GM12878 (cell line): ENCODE results near the gene SLCO3A1. TPM values are rescaled to one million over a fixed set of nuclear protein-coding genes. Genes with fewer than 3 reads are reported as not detected.

ENCODE experiments used
- ATAC-seq: fragments of 200-7000 bp; cut with Tn5 transposase; 3 replicates; pipeline ENCODE4 v1.9.1; 2020; ENCODE audit warnings: mild to moderate bottlenecking, moderate library complexity
- BruUV-seq: library from RNA; stranded (reverse); fragments of 400-500 nt; replicated peaks from 2 replicates; lab custom pipeline; 2021; lab: Mats Ljungman, UMichigan
- CTCF ChIA-PET: fragments of 300-600 bp; sonication (Branson Sonifier 250); formaldehyde crosslinking; extraction: SDS; loops from one replicate; lab custom pipeline; 2021; ENCODE audit warnings: inconsistent platforms; lab: Yijun Ruan, JAX
- POLR2A ChIA-PET: fragments of 350-600 bp; formaldehyde crosslinking; extraction: SDS; loops from one replicate; lab custom pipeline; 2021; ENCODE audit warnings: inconsistent platforms; lab: Charles Lee
- RAD21 ChIA-PET: fragments of 300-600 bp; sonication (Branson Sonifier 250); formaldehyde crosslinking; loops from one replicate; lab custom pipeline; 2023; ENCODE audit warnings: antibody characterized with exemption; ENCODE audit not compliant: unreplicated experiment; lab: Charles Lee
- SMC1A ChIA-PET: fragments of 300-600 bp; sonication (Branson Sonifier 250); formaldehyde crosslinking; loops from one replicate; lab custom pipeline; 2023; ENCODE audit not compliant: unreplicated experiment, uncharacterized antibody; lab: Charles Lee
- DNase-seq: peaks from one replicate; pipeline ENCODE4 v3.0.0-alpha.2; 2011; ENCODE audit warnings: low read depth, low spot score
- FAIRE-seq: peaks from 3 replicates; lab custom pipeline; 2011; peaks lifted over from hg19 to GRCh38; lab: Jason Lieb, UNC
- H2AFZ ChIP-seq: 2 replicates; pipeline ENCODE4 v1.6.0; 2011; ENCODE audit warnings: low read depth, low read length, control low read depth; ENCODE audit not compliant: control insufficient read depth
- H3K27ac ChIP-seq: 2 replicates; pipeline ENCODE4 v1.5.1; 2011; ENCODE audit warnings: control low read depth; ENCODE audit not compliant: control insufficient read depth, insufficient read depth
- H3K27me3 ChIP-seq, 2 experiments: replicated peaks in 1 of 2; 2 replicates each; pipeline versions ENCODE4 v1.6.0 to v1.6.1; 2011; ENCODE audit warnings: low read length in 1 of 2; ENCODE audit not compliant: control insufficient read depth in 2 of 2, insufficient read depth in 2 of 2
- H3K36me3 ChIP-seq, 2 experiments: 2 replicates each; pipeline ENCODE4 v1.5.1; 2011; ENCODE audit warnings: low read length in 1 of 2; ENCODE audit not compliant: control insufficient read depth in 2 of 2, insufficient read depth in 2 of 2
- H3K4me1 ChIP-seq: 2 replicates; pipeline ENCODE4 v1.6.1; 2011; ENCODE audit warnings: mild to moderate bottlenecking, low read length, moderate library complexity, mixed read lengths; ENCODE audit not compliant: control insufficient read depth, insufficient read depth
- H3K4me2 ChIP-seq: 2 replicates; pipeline ENCODE4 v1.6.0; 2011; ENCODE audit warnings: control low read depth; ENCODE audit not compliant: control insufficient read depth, insufficient read depth
- H3K4me3 ChIP-seq: fragments of 200-600 bp; sonication (generic); 2 replicates; pipeline ENCODE4 v1.5.1; 2016
- H3K79me2 ChIP-seq: 2 replicates; pipeline ENCODE4 v1.6.0; 2011; ENCODE audit warnings: low read length; ENCODE audit not compliant: control insufficient read depth, insufficient read depth
- H3K9ac ChIP-seq: 2 replicates; pipeline ENCODE4 v1.8.0; 2011; ENCODE audit warnings: low read length, control low read depth, mixed read lengths; ENCODE audit not compliant: control insufficient read depth, insufficient read depth
- H3K9me3 ChIP-seq: replicated peaks from 3 replicates; pipeline ENCODE4 v1.5.1; 2011; ENCODE audit warnings: mild to moderate bottlenecking, low read length; ENCODE audit not compliant: control insufficient read depth, insufficient read depth
- H4K20me1 ChIP-seq: 2 replicates; pipeline ENCODE4 v1.6.0; 2011; ENCODE audit not compliant: control insufficient read depth, insufficient read depth
- CHD2 ChIP-seq: IDR thresholded peaks from 2 replicates; pipeline ENCODE4 v1.6.1; 2011; ENCODE audit warnings: low read depth, low read length, improper control_type of control experiment, borderline replicate concordance
- IKZF1 ChIP-seq: fragments of 450-650 bp; conservative IDR thresholded peaks from 2 replicates; pipeline ENCODE4 v1.6.1; 2017; ENCODE audit warnings: antibody characterized with exemption, mild to moderate bottlenecking
- IKZF2 ChIP-seq, 2 experiments: fragments of 450-650 bp; IDR thresholded peaks; 2 replicates each; pipeline ENCODE4 v1.6.1; 2017; ENCODE audit warnings: mild to moderate bottlenecking in 2 of 2, moderate library complexity in 2 of 2
- JUNB ChIP-seq: IDR thresholded peaks from 2 replicates; pipeline ENCODE4 v1.6.1; 2016; ENCODE audit warnings: antibody characterized with exemption, mild to moderate bottlenecking
- JUND ChIP-seq: IDR thresholded peaks from 2 replicates; pipeline ENCODE4 v1.6.1; 2012; ENCODE audit warnings: low read depth, mild to moderate bottlenecking, low read length, improper control_type of control experiment, moderate library complexity
- RCOR1 ChIP-seq: conservative IDR thresholded peaks from 2 replicates; pipeline ENCODE4 v1.6.1; 2012; ENCODE audit warnings: low read depth, low read length, improper control_type of control experiment
- SMAD5 ChIP-seq: IDR thresholded peaks from 2 replicates; pipeline ENCODE4 v1.6.1; 2016; ENCODE audit warnings: antibody characterized with exemption, low read depth
- SRF ChIP-seq, 2 experiments: IDR thresholded peaks; 2 replicates each; pipeline ENCODE4 v1.6.1; 2011; ENCODE audit warnings: low read depth in 2 of 2, low read length in 2 of 2, mild to moderate bottlenecking in 1 of 2, moderate library complexity in 1 of 2
- WRNIP1 ChIP-seq: IDR thresholded peaks from 2 replicates; pipeline ENCODE4 v1.6.1; 2011; ENCODE audit warnings: low read depth, low read length, improper control_type of control experiment, borderline replicate concordance
- ZNF207 ChIP-seq: fragments of 450-650 bp; IDR thresholded peaks from 2 replicates; pipeline ENCODE4 v1.6.1; 2014; ENCODE audit warnings: antibody characterized with exemption, mild to moderate bottlenecking, borderline replicate concordance
- WGBS: methylation state at CpG from one replicate; pipeline ENCODE4 v1.1.6; 2016; ENCODE audit warnings: low lambda C conversion rate; ENCODE audit not compliant: insufficient replicate concordance, insufficient coverage; ENCODE audit errors: missing lambda C conversion rate; 5-methylcytosine and 5-hydroxymethylcytosine counted together
- in situ Hi-C: fragments of 300-500 bp; cut with MboI; formaldehyde crosslinking; loops from 9 replicates; pipeline ENCODE4 v1.14.3; 2018; ENCODE audit warnings: mixed read lengths
- intact Hi-C: fragments of 100-400 bp; cut with micrococcal nuclease; formaldehyde crosslinking; loops from one replicate; pipeline ENCODE4 v1.14.2; 2022; ENCODE audit not compliant: unreplicated experiment
- polyA plus RNA-seq, 11 experiments: library from polyadenylated mRNA; depleted of rRNA in 4 of 11; unstranded in 6 of 11; stranded (reverse) in 5 of 11; fragments of >200 nt; fragmentation: Nextera tagmentation in 4 of 11; fragmentation: Illumina TruSeq in 1 of 11; extraction: Ambion mirVana in 4 of 11; extraction: Trizol in 1 of 11; gene quantifications; 1 replicate in 1 of 11; 2 replicates in 10 of 11; pipeline versions ENCODE4 v1.2.1 to v1.2.3, GENCODE V29; 2011 to 2016; ENCODE audit warnings: inconsistent platforms in 2 of 11, missing spikeins in 2 of 11, low read depth in 1 of 11
- total RNA-seq, 4 experiments: library from RNA; depleted of rRNA in 3 of 4; stranded (reverse); fragments of >200 nt in 3 of 4; fragmentation: Illumina TruSeq in 1 of 4; extraction: Trizol in 1 of 4; gene quantifications; 2 replicates each; pipeline versions ENCODE4 v1.2.1 to v1.2.3, GENCODE V29; 2013 to 2021
- TF ChIP-seq, protein P1 (sequence below): IDR thresholded peaks from 2 replicates; pipeline ENCODE4 v1.6.1; 2011; ENCODE audit warnings: borderline replicate concordance, low read depth, mild to moderate bottlenecking, moderate library complexity, mixed read lengths, low read length; ENCODE audit not compliant: insufficient read depth; ENCODE audit errors: extremely low read length
- TF ChIP-seq, protein P2 (sequence below): fragments of 450-650 bp; conservative IDR thresholded peaks from 2 replicates; pipeline ENCODE4 v1.6.1; 2017; ENCODE audit warnings: mild to moderate bottlenecking, moderate library complexity

Gene SLCO3A1
- total and polyA plus RNA-seq, 10 of the 15 experiments (the other 5 are each of a cell fraction or from before 2014, with no cell fraction given), result 0.05 to 5.9 (median 0.31) TPM

DNA sequence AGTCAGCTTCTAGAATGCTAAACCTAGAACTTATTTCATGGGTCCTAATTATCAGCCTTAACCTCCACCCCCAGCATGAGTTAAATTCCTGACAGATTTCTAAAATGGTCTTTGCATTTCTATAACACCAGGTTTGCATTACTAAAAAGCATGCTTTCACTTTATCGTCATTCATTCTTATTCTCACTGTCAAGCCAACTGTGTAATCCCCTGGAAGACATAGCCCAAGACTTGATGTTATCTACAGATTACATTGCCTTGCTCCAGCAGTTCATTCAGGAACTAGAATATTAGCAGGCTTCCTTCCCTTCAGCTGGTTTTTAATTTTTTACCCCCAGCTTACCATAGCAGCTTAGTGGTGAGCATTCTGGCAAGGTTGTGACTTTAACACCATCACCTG, 184.0 kb downstream of the SLCO3A1 start:
- Histone ChIP-seq H3K27ac (no peak overlapping the region), H3K4me1 (no peaks in the 10 kb centered on the region), H3K4me2 (no peak overlapping the region), H3K4me3 (no peak overlapping the region), H3K9me3 (no peaks in the 10 kb centered on the region), H3K36me3 (no peaks in the 10 kb centered on the region), H3K79me2 (no peaks in the 10 kb centered on the region)
- no peak for FAIRE-seq
- in situ Hi-C loops (no loop called here), intact Hi-C loops (no loop called here)
- WGBS, result 0% methylated on average over 1 of the region's 1 CpG
- POLR2A ChIA-PET, result no interaction called here
- CTCF ChIA-PET, result interaction anchor here (1.1 kb wide), 1 partner anchor 42 kb away, joined by 3 read pairs; no protein-coding TSS in a partner anchor
- TF ChIP-seq ZNF207 (no peak), WRNIP1 (no peak), SRF (IDR thresholded peaks at IDR 0.05; ENCODE audit: low read depth in 2 of 2, low read length in 2 of 2) (no peak), SMAD5 (no peak), JUNB (no peak), CHD2 (no peak), IKZF2 (IDR thresholded peaks at IDR 0.05) (no peak), IKZF1 (no peak), JUND (no peak), RCOR1 (no peak)
- TF ChIP-seq, protein P1, sequence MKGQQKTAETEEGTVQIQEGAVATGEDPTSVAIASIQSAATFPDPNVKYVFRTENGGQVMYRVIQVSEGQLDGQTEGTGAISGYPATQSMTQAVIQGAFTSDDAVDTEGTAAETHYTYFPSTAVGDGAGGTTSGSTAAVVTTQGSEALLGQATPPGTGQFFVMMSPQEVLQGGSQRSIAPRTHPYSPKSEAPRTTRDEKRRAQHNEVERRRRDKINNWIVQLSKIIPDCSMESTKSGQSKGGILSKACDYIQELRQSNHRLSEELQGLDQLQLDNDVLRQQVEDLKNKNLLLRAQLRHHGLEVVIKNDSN, result no peak
- TF ChIP-seq, protein P2, sequence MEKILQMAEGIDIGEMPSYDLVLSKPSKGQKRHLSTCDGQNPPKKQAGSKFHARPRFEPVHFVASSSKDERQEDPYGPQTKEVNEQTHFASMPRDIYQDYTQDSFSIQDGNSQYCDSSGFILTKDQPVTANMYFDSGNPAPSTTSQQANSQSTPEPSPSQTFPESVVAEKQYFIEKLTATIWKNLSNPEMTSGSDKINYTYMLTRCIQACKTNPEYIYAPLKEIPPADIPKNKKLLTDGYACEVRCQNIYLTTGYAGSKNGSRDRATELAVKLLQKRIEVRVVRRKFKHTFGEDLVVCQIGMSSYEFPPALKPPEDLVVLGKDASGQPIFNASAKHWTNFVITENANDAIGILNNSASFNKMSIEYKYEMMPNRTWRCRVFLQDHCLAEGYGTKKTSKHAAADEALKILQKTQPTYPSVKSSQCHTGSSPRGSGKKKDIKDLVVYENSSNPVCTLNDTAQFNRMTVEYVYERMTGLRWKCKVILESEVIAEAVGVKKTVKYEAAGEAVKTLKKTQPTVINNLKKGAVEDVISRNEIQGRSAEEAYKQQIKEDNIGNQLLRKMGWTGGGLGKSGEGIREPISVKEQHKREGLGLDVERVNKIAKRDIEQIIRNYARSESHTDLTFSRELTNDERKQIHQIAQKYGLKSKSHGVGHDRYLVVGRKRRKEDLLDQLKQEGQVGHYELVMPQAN, result no peak
- TF ChIP-seq, all 136 proteins: peak for 0
- BruUV-seq, result no TSS peak
- Histone ChIP-seq H2AFZ (no peak overlapping the region), H4K20me1 (no peaks in the 10 kb centered on the region), H3K9ac (no peak overlapping the region), H3K27me3 (no peaks in the 10 kb centered on the region; a peak in 1 of 4 replicates)
- no peak for ATAC-seq
- no peak for DNase-seq
- ChIA-PET SMC1A (no interaction called here), RAD21 (no interaction called here)
